HCT116 (cell line): ENCODE measurements around the gene CYREN. TPM values are rescaled to one million over a fixed set of nuclear protein-coding genes. Genes with fewer than 3 reads are reported as not detected.

Experiments used
- ATAC-seq: fragments of 200-7000 bp; cut with Tn5 transposase; 2 replicates; pipeline ENCODE4 v1.9.1; 2020; ENCODE audit warnings: mild to moderate bottlenecking, moderate library complexity
- BruUV-seq: library from RNA; stranded (reverse); fragments of 400-500 nt; replicated peaks from 2 replicates; lab custom pipeline; 2021; lab: Mats Ljungman, UMichigan
- CTCF ChIA-PET: fragments of 300-600 bp; sonication (Branson Sonifier 250); formaldehyde crosslinking; loops from one replicate; lab custom pipeline; 2021; ENCODE audit warnings: antibody characterized with exemption; lab: Charles Lee
- POLR2A ChIA-PET: fragments of 300-600, 350-600 bp; sonication (Branson Sonifier 250); formaldehyde crosslinking; loops from one replicate; lab custom pipeline; 2021; ENCODE audit warnings: antibody characterized with exemption; lab: Charles Lee
- RAD21 ChIA-PET, 2 experiments: fragments of 300-600 bp; sonication (Branson Sonifier 250); formaldehyde crosslinking; loops; one replicate each; lab custom pipeline; 2023; ENCODE audit warnings: low total read pairs in 2 of 2; ENCODE audit not compliant: uncharacterized antibody in 2 of 2, unreplicated experiment in 2 of 2, low non-redundant PET in 1 of 2; lab: Charles Lee
- DNase-seq: peaks from one replicate; pipeline ENCODE4 v3.0.0-alpha.2; 2010; ENCODE audit warnings: low read depth, low spot score
- H2AFZ ChIP-seq: fragments of 200-600 bp; shearing (Covaris generic), sonication (generic); 2 replicates; pipeline ENCODE4 v1.6.1; 2017; ENCODE audit warnings: low read depth, mixed run types, mixed read lengths, antibody characterized with exemption, low read length; ENCODE audit not compliant: poor library complexity, severe bottlenecking
- H3K27ac ChIP-seq: 2 replicates; pipeline ENCODE4 v1.5.1; 2012; ENCODE audit warnings: low read depth, low read length
- H3K27me3 ChIP-seq: fragments of 200-600 bp; sonication (generic); 2 replicates; pipeline ENCODE4 v1.6.1; 2016; ENCODE audit warnings: mixed run types, low read length, mixed read lengths; ENCODE audit not compliant: insufficient read depth
- H3K36me3 ChIP-seq, 2 experiments: fragments of 200-500 bp in 1 of 2; fragments of 200-600 bp in 1 of 2; sonication (Bioruptor generic) in 1 of 2; sonication (generic) in 1 of 2; 2 replicates each; pipeline versions ENCODE4 v1.5.1 to v1.6.1; 2014 to 2016; ENCODE audit warnings: low read length in 2 of 2, inconsistent platforms in 1 of 2, mixed read lengths in 1 of 2, mixed run types in 1 of 2; ENCODE audit not compliant: insufficient read depth in 2 of 2, control insufficient read depth in 1 of 2
- H3K4me1 ChIP-seq, 2 experiments: fragments of 200-600 bp in 1 of 2; sonication (generic) in 1 of 2; 2 replicates each; pipeline versions ENCODE4 v1.5.1 to v1.6.1; 2012 to 2017; ENCODE audit warnings: low read length in 2 of 2, inconsistent platforms in 1 of 2, mild to moderate bottlenecking in 1 of 2, mixed read lengths in 1 of 2, mixed run types in 1 of 2, moderate library complexity in 1 of 2; ENCODE audit not compliant: insufficient read depth in 2 of 2, control insufficient read depth in 1 of 2
- H3K4me2 ChIP-seq: fragments of 200-600 bp; sonication (generic); 2 replicates; pipeline ENCODE4 v1.6.1; 2017; ENCODE audit warnings: mixed run types, low read length, mixed read lengths
- H3K4me3 ChIP-seq, 2 experiments: fragments of 200-600 bp in 1 of 2; sonication (generic) in 1 of 2; replicated peaks in 1 of 2; 2 replicates each; pipeline ENCODE4 v1.5.1; 2011 to 2016; ENCODE audit warnings: low read length in 2 of 2, control low read depth in 1 of 2, low read depth in 1 of 2, mild to moderate bottlenecking in 1 of 2, mixed read lengths in 1 of 2, mixed run types in 1 of 2
- H3K79me2 ChIP-seq: fragments of 200-600 bp; sonication (generic); 2 replicates; pipeline ENCODE4 v1.6.1; 2017; ENCODE audit warnings: mild to moderate bottlenecking, mixed run types, low read length, moderate library complexity, mixed read lengths; ENCODE audit not compliant: insufficient read depth
- H3K9ac ChIP-seq: fragments of 200-600 bp; sonication (generic); 2 replicates; pipeline ENCODE4 v1.6.1; 2016; ENCODE audit warnings: low read length, mixed read lengths
- H3K9me2 ChIP-seq: fragments of 200-600 bp; sonication (generic), shearing (Covaris generic); 2 replicates; pipeline ENCODE4 v1.6.1; 2017; ENCODE audit warnings: mixed run types, mild to moderate bottlenecking, moderate library complexity; ENCODE audit not compliant: insufficient read depth
- H3K9me3 ChIP-seq, 2 experiments: fragments of 200-500 bp in 1 of 2; fragments of 200-600 bp in 1 of 2; sonication (Bioruptor generic) in 1 of 2; sonication (generic) in 1 of 2; 2 replicates each; pipeline ENCODE4 v1.6.1; 2014 to 2017; ENCODE audit warnings: low read length in 2 of 2, mixed read lengths in 2 of 2, inconsistent platforms in 1 of 2, low read depth in 1 of 2, mild to moderate bottlenecking in 1 of 2, mixed run types in 1 of 2, moderate library complexity in 1 of 2; ENCODE audit not compliant: control insufficient read depth in 1 of 2, insufficient read depth in 1 of 2
- H4K20me1 ChIP-seq: fragments of 200-600 bp; sonication (generic), shearing (Covaris generic); 2 replicates; pipeline ENCODE4 v1.6.1; 2017; ENCODE audit warnings: mixed run types, mild to moderate bottlenecking, moderate library complexity; ENCODE audit not compliant: insufficient read depth
- CBX3 ChIP-seq: IDR thresholded peaks from 2 replicates; pipeline ENCODE4 v1.6.1; 2012; ENCODE audit warnings: low read depth
- CEBPB ChIP-seq: IDR thresholded peaks from 2 replicates; pipeline ENCODE4 v1.6.1; 2012; ENCODE audit warnings: low read depth
- EGR1 ChIP-seq: IDR thresholded peaks from 2 replicates; pipeline ENCODE4 v1.6.1; 2012; ENCODE audit warnings: low read depth
- ELF1 ChIP-seq: IDR thresholded peaks from 2 replicates; pipeline ENCODE4 v1.6.1; 2012; ENCODE audit warnings: low read depth, borderline replicate concordance
- EZH2phosphoT487 ChIP-seq: fragments of 200-600 bp; IDR thresholded peaks from 2 replicates; pipeline ENCODE4 v1.6.1; 2018; ENCODE audit warnings: antibody characterized with exemption, borderline replicate concordance
- FOSL1 ChIP-seq: IDR thresholded peaks from 2 replicates; pipeline ENCODE4 v1.6.1; 2012; ENCODE audit warnings: low read depth
- JUND ChIP-seq: IDR thresholded peaks from 2 replicates; pipeline ENCODE4 v1.6.1; 2012
- MAX ChIP-seq: IDR thresholded peaks from 2 replicates; pipeline ENCODE4 v1.6.1; 2012
- POLR2A ChIP-seq: IDR thresholded peaks from 2 replicates; pipeline ENCODE4 v1.7.0; 2011; ENCODE audit warnings: borderline replicate concordance; ENCODE audit not compliant: insufficient read depth, insufficient read length; ENCODE audit errors: extremely low read depth
- SIN3A ChIP-seq: IDR thresholded peaks from 2 replicates; pipeline ENCODE4 v1.6.1; 2012; ENCODE audit warnings: low read depth
- TCF7L2 ChIP-seq: IDR thresholded peaks from 2 replicates; pipeline ENCODE4 v1.7.0; 2011; ENCODE audit warnings: borderline replicate concordance, inconsistent platforms; ENCODE audit not compliant: insufficient read depth, insufficient read length; ENCODE audit errors: extremely low read depth
- YY1 ChIP-seq: IDR thresholded peaks from 2 replicates; pipeline ENCODE4 v1.6.1; 2011; ENCODE audit warnings: low read length, low read depth, moderate library complexity, mild to moderate bottlenecking; ENCODE audit not compliant: insufficient replicate concordance; ENCODE audit errors: extremely low read depth
- ZFX ChIP-seq: fragments of 450-650 bp; IDR thresholded peaks from 2 replicates; pipeline ENCODE4 v1.6.1; 2017
- ZNF274 ChIP-seq: fragments of 200-500 bp; sonication (Bioruptor generic); IDR thresholded peaks from 2 replicates; pipeline ENCODE4 v1.6.1; 2014; ENCODE audit warnings: mild to moderate bottlenecking, low read depth, low read length, inconsistent platforms
- intact Hi-C: fragments of 100-400 bp; cut with micrococcal nuclease; formaldehyde crosslinking; loops from 2 replicates; pipeline ENCODE4 v1.10.0; 2022
- total RNA-seq: library from RNA; stranded (reverse); gene quantifications from one replicate; pipeline ENCODE4 v1.2.1, GENCODE V29; 2021; ENCODE audit not compliant: unreplicated experiment
- TF ChIP-seq, protein P1 (sequence below): IDR thresholded peaks from 2 replicates; pipeline ENCODE4 v1.6.1; 2012
- TF ChIP-seq, protein P2 (sequence below), 3 experiments: fragments of 200-600 bp in 1 of 3; sonication (generic) in 1 of 3; IDR thresholded peaks in 2 of 3; conservative IDR thresholded peaks in 1 of 3; 2 replicates each; pipeline ENCODE4 v1.5.1; 2012 to 2017; ENCODE audit warnings: low read depth in 2 of 3, low read length in 2 of 3, antibody characterized with exemption in 1 of 3, borderline replicate concordance in 1 of 3, control low read depth in 1 of 3, mild to moderate bottlenecking in 1 of 3, mixed read lengths in 1 of 3, mixed run types in 1 of 3, moderate library complexity in 1 of 3; ENCODE audit not compliant: insufficient read depth in 1 of 3

CYREN gene
- total RNA-seq, 1 experiment from 2014 or later = 54.5 TPM

DNA sequence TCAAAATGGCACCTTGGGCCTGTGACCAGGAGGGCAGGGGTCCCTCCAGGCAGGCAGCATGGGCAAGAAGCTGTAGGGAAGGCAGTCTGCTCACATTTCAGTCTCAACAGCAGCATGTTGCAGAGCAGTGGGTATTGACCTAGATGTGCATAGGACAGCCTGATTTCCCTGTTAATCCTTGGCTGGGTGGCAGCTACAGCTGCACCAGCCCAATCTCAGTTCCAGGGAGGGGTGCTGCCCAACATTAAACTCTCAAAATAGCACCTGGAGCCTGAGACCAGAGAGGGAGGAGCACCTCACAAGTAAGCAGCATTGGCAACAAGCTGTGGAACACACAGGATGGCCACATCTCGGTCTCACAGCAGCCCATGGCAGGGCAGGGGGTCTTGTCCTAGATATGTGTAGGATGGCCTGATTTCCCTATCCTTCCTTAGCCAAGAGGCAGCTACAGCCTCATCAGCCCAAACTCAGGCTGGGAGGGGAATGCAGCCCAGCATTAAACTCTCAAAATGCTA is 12.3 kb downstream of the CYREN start:
- DNase-seq (no peak), ATAC-seq (no peak)
- Histone ChIP-seq H3K9ac (no peak overlapping the region), H3K9me2 (no peaks in the 10 kb centered on the region), H3K36me3 (no peaks in the 10 kb centered on the region), H4K20me1 (no peaks in the 10 kb centered on the region), H3K4me1 (peaks cover 18 to 23% of the 10 kb centered on the region in 2 experiments), H3K27ac (no peak overlapping the region), H3K79me2 (no peaks in the 10 kb centered on the region), H3K4me3 (no peak overlapping the region), H3K27me3 (no peaks in the 10 kb centered on the region), H3K9me3 (peaks cover 5 to 11% of the 10 kb centered on the region in 2 experiments), H2AFZ (no peak overlapping the region), H3K4me2 (no peak overlapping the region)
- TF ChIP-seq FOSL1 = no peak
- TF ChIP-seq CEBPB = no peak
- no peak for TF ChIP-seq EZH2phosphoT487
- no peak for TF ChIP-seq JUND
- no peak for TF ChIP-seq MAX
- no peak for TF ChIP-seq TCF7L2
- no peak for TF ChIP-seq POLR2A
- no peak for TF ChIP-seq EGR1
- TF ChIP-seq, protein P1, sequence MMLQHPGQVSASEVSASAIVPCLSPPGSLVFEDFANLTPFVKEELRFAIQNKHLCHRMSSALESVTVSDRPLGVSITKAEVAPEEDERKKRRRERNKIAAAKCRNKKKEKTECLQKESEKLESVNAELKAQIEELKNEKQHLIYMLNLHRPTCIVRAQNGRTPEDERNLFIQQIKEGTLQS = no peak
- TF ChIP-seq SIN3A = no peak
- TF ChIP-seq ZFX = no peak
- no peak for TF ChIP-seq ELF1
- no peak for TF ChIP-seq CBX3
- TF ChIP-seq YY1 = no peak
- no peak for TF ChIP-seq ZNF274
- TF ChIP-seq, protein P2, sequence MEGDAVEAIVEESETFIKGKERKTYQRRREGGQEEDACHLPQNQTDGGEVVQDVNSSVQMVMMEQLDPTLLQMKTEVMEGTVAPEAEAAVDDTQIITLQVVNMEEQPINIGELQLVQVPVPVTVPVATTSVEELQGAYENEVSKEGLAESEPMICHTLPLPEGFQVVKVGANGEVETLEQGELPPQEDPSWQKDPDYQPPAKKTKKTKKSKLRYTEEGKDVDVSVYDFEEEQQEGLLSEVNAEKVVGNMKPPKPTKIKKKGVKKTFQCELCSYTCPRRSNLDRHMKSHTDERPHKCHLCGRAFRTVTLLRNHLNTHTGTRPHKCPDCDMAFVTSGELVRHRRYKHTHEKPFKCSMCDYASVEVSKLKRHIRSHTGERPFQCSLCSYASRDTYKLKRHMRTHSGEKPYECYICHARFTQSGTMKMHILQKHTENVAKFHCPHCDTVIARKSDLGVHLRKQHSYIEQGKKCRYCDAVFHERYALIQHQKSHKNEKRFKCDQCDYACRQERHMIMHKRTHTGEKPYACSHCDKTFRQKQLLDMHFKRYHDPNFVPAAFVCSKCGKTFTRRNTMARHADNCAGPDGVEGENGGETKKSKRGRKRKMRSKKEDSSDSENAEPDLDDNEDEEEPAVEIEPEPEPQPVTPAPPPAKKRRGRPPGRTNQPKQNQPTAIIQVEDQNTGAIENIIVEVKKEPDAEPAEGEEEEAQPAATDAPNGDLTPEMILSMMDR (IDR thresholded peaks at IDR 0.05 in 2 of 3, conservative IDR thresholded peaks at IDR 0.05 in 1 of 3; ENCODE audit: borderline replicate concordance in 1 of 3, insufficient read depth in 1 of 3, low read depth in 2 of 3, low read length in 2 of 3) = no peak
- ChIA-PET CTCF (no interaction called here), POLR2A (no interaction called here), RAD21 (no interaction called here)
- intact Hi-C loops = no loop called here
- no TSS peak for BruUV-seq
